HS-27A (cell line): Measurements from ENCODE around the gene ST3GAL6.
"Not testable (repeated sequence)": the region's sequence is repeated elsewhere in the genome, so short reads cannot be mapped to it uniquely, and the experiment has no call there.

Source experiments
- DNase-seq: peaks from one replicate; pipeline ENCODE4 v3.0.0-alpha.2; 2012; ENCODE audit warnings: low read depth, missing footprints

Gene ST3GAL6

DNA sequence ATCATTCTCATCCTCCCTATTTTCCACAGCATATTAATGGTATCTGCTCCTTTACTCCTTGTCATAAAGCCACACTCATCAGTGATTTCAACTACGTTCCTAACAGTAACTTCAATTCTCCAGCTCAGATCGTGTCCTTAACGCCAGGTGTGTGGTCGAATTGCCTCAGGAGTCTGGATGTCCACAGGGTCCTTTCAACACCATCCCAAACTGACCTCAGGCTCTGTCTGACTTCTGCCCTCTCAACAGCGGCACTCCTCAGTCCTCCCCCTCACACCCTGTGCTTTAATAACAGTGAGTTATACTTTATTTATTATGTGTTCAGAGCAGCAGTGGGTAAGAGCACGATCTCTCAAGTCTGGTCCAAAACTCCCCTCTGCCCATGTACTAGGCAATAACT lies 42.4 kb downstream of the ST3GAL6 start:
- no peak for DNase-seq

GRCh38 chr3:98806521-98806920 lies 43.4 kb downstream of the ST3GAL6 start:
- DNase-seq, result no peak

- no peak for DNase-seq
These were observed 43.9 kb downstream of the ST3GAL6 start for GRCh38 chr3:98807011-98807410.

DNA sequence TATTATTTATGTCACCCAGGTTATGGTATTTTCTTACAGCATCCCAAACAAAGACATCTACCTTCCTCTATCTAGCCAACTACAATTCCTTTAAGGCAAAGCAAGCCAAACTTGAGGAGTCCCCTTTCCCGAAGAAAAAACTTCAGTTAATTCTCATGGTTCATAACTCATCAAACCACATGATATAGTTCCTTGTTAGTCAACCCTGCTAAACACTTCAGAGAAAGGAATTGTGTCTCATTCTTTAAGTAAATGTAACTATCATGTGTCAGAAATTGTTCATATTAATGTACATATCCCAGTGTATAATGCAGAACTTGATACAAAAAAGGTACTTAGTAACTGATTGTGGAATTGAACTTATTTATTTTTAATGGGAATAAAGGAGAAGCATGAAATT lies 44.4 kb downstream of the ST3GAL6 start:
- no peak for DNase-seq

GRCh38 chr3:98808071-98808470 lies 44.9 kb downstream of the ST3GAL6 start:
- no peak for DNase-seq

GRCh38 chr3:98809557-98809956 lies 46.4 kb downstream of the ST3GAL6 start:
- no peak for DNase-seq

- no peak for DNase-seq
These were observed 47.9 kb downstream of the ST3GAL6 start for GRCh38 chr3:98811048-98811447.

GRCh38 chr3:98812851-98813374 lies 49.8 kb downstream of the ST3GAL6 start:
- DNase-seq, result no peak

DNA sequence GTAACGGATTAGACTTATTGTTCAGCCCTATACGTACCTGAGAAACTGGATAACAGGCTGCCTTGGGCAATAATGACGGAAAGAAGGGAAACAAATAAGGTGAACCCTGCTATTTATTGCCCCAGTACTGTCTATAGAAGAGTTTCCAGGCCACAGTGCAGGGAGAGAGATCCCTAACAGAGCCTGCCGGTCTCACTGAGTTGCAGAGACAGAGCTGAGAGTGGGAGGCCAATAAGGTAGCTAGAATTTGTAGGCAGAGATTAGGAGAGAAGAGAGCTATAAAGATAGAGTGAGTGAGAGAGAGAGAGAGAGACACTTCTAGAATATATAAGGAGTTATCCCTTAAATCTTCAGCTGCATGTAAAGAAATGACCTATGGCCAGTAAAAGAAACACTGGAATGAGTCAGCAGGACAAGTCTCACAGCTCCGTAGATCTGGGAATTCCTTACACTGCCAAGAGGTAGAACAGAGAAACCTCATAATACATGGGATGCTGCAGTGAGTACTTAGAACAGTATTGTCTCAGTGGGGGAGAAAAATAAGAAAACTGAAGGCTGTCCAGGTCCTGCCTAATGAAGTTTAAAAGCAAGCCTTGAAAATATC lies 51.8 kb downstream of the ST3GAL6 start:
- DNase-seq, result no peak

GRCh38 chr3:98817547-98818041 lies 54.5 kb downstream of the ST3GAL6 start:
- DNase-seq, result peak; percentile 34

- no peak for DNase-seq
These were observed 57.9 kb downstream of the ST3GAL6 start for GRCh38 chr3:98821063-98821462.

DNA sequence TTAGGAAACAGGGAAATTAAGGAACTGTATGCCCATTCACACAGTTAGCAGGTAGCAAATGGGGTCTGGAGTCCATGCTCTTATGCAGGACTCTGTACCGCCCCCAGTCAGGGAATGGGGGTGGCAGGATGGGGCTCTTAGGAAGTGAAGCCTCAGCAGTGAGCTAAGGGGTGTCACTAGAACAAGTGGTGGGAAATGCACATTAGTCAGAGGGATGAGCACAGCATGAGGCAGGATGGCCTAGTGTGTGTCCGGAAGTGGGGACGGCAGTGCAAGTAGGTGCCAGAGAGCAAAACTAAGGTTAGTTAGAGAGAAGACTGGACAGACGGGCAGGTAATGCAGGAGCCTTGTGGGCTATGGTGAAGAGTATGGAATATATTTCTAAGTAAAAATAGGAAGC lies 60.7 kb downstream of the ST3GAL6 start:
- no peak for DNase-seq

GRCh38 chr3:98824256-98824655 lies 61.1 kb downstream of the ST3GAL6 start:
- DNase-seq, result no peak

- no peak for DNase-seq
These were observed 63.0 kb downstream of the ST3GAL6 start for GRCh38 chr3:98826126-98826525.

DNA sequence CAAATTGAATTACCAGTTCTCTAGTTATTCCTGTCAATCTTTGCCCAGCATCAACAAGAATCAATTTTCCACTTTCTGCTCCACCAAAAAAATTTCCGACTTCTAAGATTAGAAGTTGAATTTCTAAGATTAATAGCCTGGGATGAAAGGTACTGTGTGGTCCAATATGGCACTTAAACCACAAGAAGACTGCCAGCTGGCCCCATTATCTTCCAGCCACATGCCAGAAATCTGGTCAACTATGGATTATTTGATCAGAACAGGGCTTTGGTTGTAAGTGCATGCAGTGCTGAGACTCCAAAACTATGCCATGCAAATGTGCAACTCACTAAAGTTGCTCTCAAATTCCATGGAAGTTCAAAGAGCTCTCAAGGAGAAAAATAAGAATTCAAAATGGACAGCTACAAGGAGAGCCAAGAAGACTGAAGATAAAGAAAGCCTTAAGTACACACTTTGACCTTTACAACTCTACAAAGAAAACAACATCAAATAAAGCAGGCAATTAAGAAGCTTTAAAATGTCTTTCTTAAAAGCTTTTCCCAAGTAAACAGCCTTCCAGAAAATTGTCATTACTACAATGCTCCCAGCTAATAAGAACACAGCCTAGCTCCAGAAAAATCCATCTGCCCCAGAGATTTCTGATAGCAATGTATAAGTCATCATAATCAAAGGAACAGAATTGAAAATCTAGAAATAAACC lies 64.2 kb downstream of the ST3GAL6 start:
- DNase-seq, result no peak

GRCh38 chr3:98829246-98829832 lies 66.2 kb downstream of the ST3GAL6 start:
- DNase-seq, result no peak

- DNase-seq, result not testable (repeated sequence)
These were observed 67.9 kb downstream of the ST3GAL6 start for GRCh38 chr3:98831060-98831459.

DNA sequence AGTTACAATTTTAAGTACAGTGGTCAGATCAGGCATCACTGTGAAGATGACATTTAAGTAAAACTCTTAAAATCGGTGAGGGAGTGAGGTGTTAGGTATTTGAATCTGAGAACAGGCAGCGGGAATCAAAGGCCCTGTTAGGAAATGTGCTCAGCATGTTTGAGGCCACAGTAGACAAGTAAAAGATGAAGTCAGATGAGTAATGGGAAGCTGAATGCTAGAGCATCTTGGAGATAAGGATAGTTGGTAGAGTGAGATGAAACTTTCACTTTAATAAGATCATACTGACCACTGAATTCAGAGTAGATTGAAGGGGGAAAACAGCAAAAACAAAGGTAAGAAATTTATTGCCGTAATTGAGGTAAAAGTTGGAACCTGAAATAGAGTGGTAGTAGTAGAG lies 76.7 kb downstream of the ST3GAL6 start:
- no peak for DNase-seq

DNA sequence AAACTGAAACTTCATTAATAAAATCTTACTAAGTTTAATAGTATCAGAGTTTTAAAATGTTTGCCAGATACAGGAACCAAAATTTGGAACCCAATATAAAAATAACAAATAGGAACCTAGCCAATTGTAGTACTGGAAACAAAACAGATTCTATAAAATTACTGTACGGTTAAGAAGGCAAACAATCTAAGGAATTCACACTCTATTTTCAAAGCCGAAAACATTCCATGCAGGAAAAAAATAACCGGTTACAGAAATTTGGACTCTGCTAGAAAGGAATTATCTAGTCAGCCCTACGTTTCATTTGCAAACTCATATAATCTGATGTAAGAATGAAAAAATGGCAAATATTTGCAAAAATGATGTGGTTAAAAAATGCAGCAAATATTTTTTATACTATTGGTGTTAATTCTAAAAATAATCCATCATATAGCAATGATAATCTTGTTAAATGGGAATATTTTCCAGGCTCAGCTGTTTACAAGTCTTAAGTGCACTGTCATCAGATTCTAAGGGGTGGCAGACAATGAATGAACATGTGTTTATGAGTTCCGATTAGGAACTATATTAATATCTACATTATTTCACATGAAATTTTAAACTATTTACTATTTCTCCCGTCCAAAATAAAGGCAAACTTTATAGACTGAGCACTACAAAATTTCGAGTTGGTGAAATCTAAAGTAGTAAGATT lies 80.3 kb downstream of the ST3GAL6 start:
- peak; percentile 35 for DNase-seq
